ENCODE data around the gene ING5.
"Not testable (repeated sequence)": the region's sequence is repeated elsewhere in the genome, so short reads cannot be mapped to it uniquely, and the experiment has no call there.

The ING5 gene

GRCh38 chr2:241743008-241743407 is 41.2 kb downstream of the ING5 start:
- DNase-seq, result not testable (repeated sequence)

- DNase-seq, result no peak
Measured at GRCh38 chr2:241743620-241744019, 41.8 kb downstream of the ING5 start.

GRCh38 chr2:241744028-241744754 is 42.4 kb downstream of the ING5 start:
- no peak for DNase-seq

- DNase-seq, result no peak
Measured at GRCh38 chr2:241745276-241745675, 43.4 kb downstream of the ING5 start.

GRCh38 chr2:241746084-241746483 is 44.2 kb downstream of the ING5 start:
- no peak for DNase-seq

- no peak for DNase-seq
Measured at GRCh38 chr2:241748468-241749256, 46.8 kb downstream of the ING5 start.

- no peak for DNase-seq
Measured at GRCh38 chr2:241750076-241750840, 48.4 kb downstream of the ING5 start.

- no peak for DNase-seq
Measured at GRCh38 chr2:241751152-241751551, 49.3 kb downstream of the ING5 start.

- no peak for DNase-seq
Measured at GRCh38 chr2:241751776-241752175, 49.9 kb downstream of the ING5 start.

GRCh38 chr2:241752253-241752652 is 50.4 kb downstream of the ING5 start:
- DNase-seq, result no peak

GRCh38 chr2:241752689-241753276 is 50.9 kb downstream of the ING5 start:
- no peak for DNase-seq

- DNase-seq, result no peak
Measured at GRCh38 chr2:241753493-241753892, 51.7 kb downstream of the ING5 start.

GRCh38 chr2:241754042-241754441 is 52.2 kb downstream of the ING5 start:
- no peak for DNase-seq

GRCh38 chr2:241755166-241755565 is 53.3 kb downstream of the ING5 start:
- DNase-seq, result no peak

- DNase-seq, result no peak
Measured at GRCh38 chr2:241755777-241756176, 53.9 kb downstream of the ING5 start.

GRCh38 chr2:241759067-241759807 is 57.4 kb downstream of the ING5 start:
- no peak for DNase-seq

GRCh38 chr2:241759893-241760292 is 58.1 kb downstream of the ING5 start:
- not testable (repeated sequence) for DNase-seq

GRCh38 chr2:241760301-241760771 is 58.5 kb downstream of the ING5 start:
- no peak for DNase-seq

- no peak for DNase-seq
Measured at GRCh38 chr2:241762321-241762932, 60.6 kb downstream of the ING5 start.

- DNase-seq, result no peak
Measured at GRCh38 chr2:241762933-241763369, 61.1 kb downstream of the ING5 start.

GRCh38 chr2:241763551-241764274 is 61.9 kb downstream of the ING5 start:
- no peak for DNase-seq

Measured in stimulated activated CD4-positive, alpha-beta T cell treated with anti-CD3 and anti-CD28 coated beads, Interleukin-4, amount 100 ng/mL, for 1 hour (primary cell).